ENCODE results near the gene NKX2-1. TPM values are rescaled to one million over a fixed set of nuclear protein-coding genes. Genes with fewer than 3 reads are reported as not detected.

The NKX2-1 gene
- not detected in 2 replicates for total RNA-seq

GRCh38 chr14:36519431-36520321 lies at the start of gene NKX2-1:
TSS of gene NKX2-1 (minus strand) at chr14:36520232. CDS start at chr14:36520129, 103 bp downstream.

Other genes with a start within 250 kb of the NKX2-1 start
- gene MBIP, start 199.6 kb downstream of the NKX2-1 start, total RNA-seq = 11.3 and 11.4 TPM in 2 replicates
- gene NKX2-8, start 62.4 kb upstream of the NKX2-1 start, total RNA-seq = not detected in 2 replicates
- 0.37 and 0.39 TPM in 2 replicates for gene PAX9, start 141.6 kb upstream of the NKX2-1 start, total RNA-seq